ENCODE measurements around the gene MAPK8IP2.

GRCh38 chr22:50612168-50612527 lies 11.6 kb downstream of the MAPK8IP2 start:
- TF ChIP-seq ARNTL (CRISPR knock-in tag; IDR thresholded peaks at IDR 0.05; ENCODE audit: borderline replicate concordance, low read depth) (no peak), ZFP30 (CRISPR knock-in tag; IDR thresholded peaks at IDR 0.05) (no peak), RARB (CRISPR knock-in tag; IDR thresholded peaks at IDR 0.05) (no peak), TSHZ2 (CRISPR knock-in tag; IDR thresholded peaks at IDR 0.05) (no peak), ZFP3 (CRISPR knock-in tag; IDR thresholded peaks at IDR 0.05) (no peak), TOX (CRISPR knock-in tag; IDR thresholded peaks at IDR 0.05; ENCODE audit: borderline replicate concordance) (no peak), GLIS3 (CRISPR knock-in tag; IDR thresholded peaks at IDR 0.05) (no peak)

All from SK-N-SH treated with all-trans-retinoic acid at 6 μM for 48 hours (cell line).